ENCODE data around the gene STRA8.
A peak's percentile ranks its signal among the peaks of the same experiment; 100 is the strongest.

Gene STRA8

GRCh38 chr7:135282561-135283254, 49.1 kb downstream of the STRA8 start:
- no peak for DNase-seq (ENCODE audit: low read depth)

GRCh38 chr7:135283959-135284638, 50.5 kb downstream of the STRA8 start:
- no peak for TF ChIP-seq CTCF (IDR thresholded peaks at IDR 0.05; ENCODE audit: control insufficient read depth, extremely low read depth, insufficient read depth)
- DNase-seq (ENCODE audit: low read depth): no peak
- H3K4me3 ChIP-seq (ENCODE audit: low read depth, low read length): no peak overlapping the region

More at GRCh38 chr7:135282561-135283254, 49.1 kb downstream of the STRA8 start:
- TF ChIP-seq CTCF (IDR thresholded peaks at IDR 0.05; ENCODE audit: control insufficient read depth, extremely low read depth, insufficient read depth): no peak
- H3K4me3 ChIP-seq (ENCODE audit: low read depth, low read length): no peak overlapping the region

- no peak for TF ChIP-seq CTCF (IDR thresholded peaks at IDR 0.05; ENCODE audit: control insufficient read depth, extremely low read depth, insufficient read depth)
- DNase-seq (ENCODE audit: low read depth): peak; percentile 37
- no peak overlapping the region for H3K4me3 ChIP-seq (ENCODE audit: low read depth, low read length)
These were observed 52.1 kb downstream of the STRA8 start for GRCh38 chr7:135285547-135286233.

- DNase-seq (ENCODE audit: low read depth): no peak
- no peak overlapping the region for H3K4me3 ChIP-seq (ENCODE audit: low read depth, low read length)
- TF ChIP-seq CTCF (IDR thresholded peaks at IDR 0.05; ENCODE audit: control insufficient read depth, extremely low read depth, insufficient read depth): no peak
These were observed 53.2 kb downstream of the STRA8 start for GRCh38 chr7:135286876-135287275.

GRCh38 chr7:135290594-135290993, 57.0 kb downstream of the STRA8 start:
- H3K4me3 ChIP-seq (ENCODE audit: low read depth, low read length): no peak overlapping the region
- TF ChIP-seq CTCF (IDR thresholded peaks at IDR 0.05; ENCODE audit: control insufficient read depth, extremely low read depth, insufficient read depth): no peak
- DNase-seq (ENCODE audit: low read depth): no peak

GRCh38 chr7:135291809-135292253, 58.2 kb downstream of the STRA8 start:
- no peak overlapping the region for H3K4me3 ChIP-seq (ENCODE audit: low read depth, low read length)
- TF ChIP-seq CTCF (IDR thresholded peaks at IDR 0.05; ENCODE audit: control insufficient read depth, extremely low read depth, insufficient read depth): no peak
- no peak for DNase-seq (ENCODE audit: low read depth)
